ENCODE results near the gene KRT27.
"Not testable (repeated sequence)": the region's sequence is repeated elsewhere in the genome, so short reads cannot be mapped to it uniquely, and the experiment has no call there.

The KRT27 gene

GRCh38 chr17:40751065-40751464 lies 31.3 kb downstream of the KRT27 start:
- DNase-seq = no peak

GRCh38 chr17:40750391-40750790 lies 32.0 kb downstream of the KRT27 start:
- no peak for DNase-seq

GRCh38 chr17:40748666-40749065 lies 33.7 kb downstream of the KRT27 start:
- DNase-seq = not testable (repeated sequence)

GRCh38 chr17:40738553-40738952 lies 43.8 kb downstream of the KRT27 start:
- no peak for DNase-seq

GRCh38 chr17:40735016-40735415 lies 47.3 kb downstream of the KRT27 start:
- DNase-seq = no peak

- DNase-seq = no peak
Observed at GRCh38 chr17:40734018-40734417, 48.3 kb downstream of the KRT27 start.

GRCh38 chr17:40730970-40731369 lies 51.4 kb downstream of the KRT27 start:
- DNase-seq = no peak

- no peak for DNase-seq
Observed at GRCh38 chr17:40727447-40728231, 54.7 kb downstream of the KRT27 start.

GRCh38 chr17:40726919-40727318 lies 55.4 kb downstream of the KRT27 start:
- no peak for DNase-seq
